Breast epithelium (tissue), 3 donors: Measurements from ENCODE around the gene PTP4A1.

Experiments
- CTCF ChIP-seq, 3 donors: fragments of 450-650 bp; IDR thresholded peaks; one replicate each; pipeline ENCODE4 v1.5.1; 2016 to 2017; ENCODE audit warnings: antibody characterized with exemption in 3 of 3, mild to moderate bottlenecking in 3 of 3, moderate library complexity in 3 of 3
- POLR2A ChIP-seq: fragments of 450-650 bp; IDR thresholded peaks from one replicate; pipeline ENCODE4 v1.6.1; 2016; ENCODE audit warnings: antibody characterized with exemption, mild to moderate bottlenecking, moderate library complexity

- TF ChIP-seq CTCF (IDR thresholded peaks at IDR 0.05) (no peak), POLR2A (no peak)
Observed at GRCh38 chr6:63560801-63561287, 11.4 kb upstream of the PTP4A1 start.
